Measurements from ENCODE around the gene PCDH11Y.
"Not testable (repeated sequence)": the region's sequence is repeated elsewhere in the genome, so short reads cannot be mapped to it uniquely, and the experiment has no call there.

Gene PCDH11Y

DNA sequence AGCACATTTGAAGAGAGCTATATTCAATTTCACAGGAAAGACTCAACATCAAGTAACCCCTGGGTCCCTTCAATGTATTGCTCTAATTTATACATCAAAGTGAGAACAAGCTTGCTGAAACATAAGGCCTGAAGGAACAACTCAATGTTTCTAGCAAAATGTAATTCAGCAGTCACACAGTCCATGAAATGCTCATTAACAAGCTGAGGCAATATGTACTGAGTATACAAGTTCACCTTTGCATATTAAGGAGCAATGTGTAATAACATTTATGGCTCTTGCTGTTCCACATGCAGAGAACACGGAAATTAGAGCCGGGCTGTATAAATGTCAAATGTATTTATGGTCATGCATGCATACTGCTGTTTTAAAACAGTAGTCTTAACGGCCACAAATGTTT is 342.1 kb downstream of the PCDH11Y start:
- H3K4me1 ChIP-seq (ENCODE audit: control insufficient read depth, insufficient read depth, low read length); H3K27ac ChIP-seq (ENCODE audit: low read length); H3K9me3 ChIP-seq (ENCODE audit: control insufficient read depth in 2 of 2, low read length in 2 of 2); H3K27me3 ChIP-seq (ENCODE audit: control insufficient read depth in 1 of 2, insufficient read depth in 2 of 2, low read length in 2 of 2); H3K9ac ChIP-seq (ENCODE audit: low read length in 2 of 2); H3K36me3 ChIP-seq (ENCODE audit: control insufficient read depth in 2 of 2, insufficient read depth in 2 of 2, low read length in 2 of 2); H3K4me3 ChIP-seq (ENCODE audit: low read length in 2 of 2): not testable (repeated sequence)

DNA sequence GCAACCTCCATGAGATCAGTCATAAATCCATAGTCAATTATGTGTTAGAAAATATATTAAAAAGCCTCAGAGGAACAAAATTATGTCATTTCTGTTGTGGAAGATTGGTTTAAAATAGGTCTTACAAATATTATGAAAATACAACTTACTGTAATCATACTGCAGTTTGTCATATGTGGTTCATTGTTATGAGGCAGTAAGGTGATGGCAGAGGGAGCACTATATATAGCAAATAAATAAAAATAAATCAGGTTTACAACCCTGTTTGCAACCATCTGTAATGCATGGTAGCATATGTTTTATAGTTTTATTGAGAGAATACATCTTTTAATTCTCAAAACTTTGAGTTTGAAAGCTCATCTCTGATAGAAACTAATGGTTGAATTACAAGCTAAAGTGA is 543.6 kb downstream of the PCDH11Y start:
- H3K27me3 ChIP-seq (ENCODE audit: control insufficient read depth in 1 of 2, insufficient read depth in 2 of 2, low read length in 2 of 2); H3K9me3 ChIP-seq (ENCODE audit: control insufficient read depth in 2 of 2, low read length in 2 of 2); H3K4me1 ChIP-seq (ENCODE audit: control insufficient read depth, insufficient read depth, low read length); H3K9ac ChIP-seq (ENCODE audit: low read length in 2 of 2); H3K36me3 ChIP-seq (ENCODE audit: control insufficient read depth in 2 of 2, insufficient read depth in 2 of 2, low read length in 2 of 2); H3K4me3 ChIP-seq (ENCODE audit: low read length in 2 of 2); H3K27ac ChIP-seq (ENCODE audit: low read length): not testable (repeated sequence)

DNA sequence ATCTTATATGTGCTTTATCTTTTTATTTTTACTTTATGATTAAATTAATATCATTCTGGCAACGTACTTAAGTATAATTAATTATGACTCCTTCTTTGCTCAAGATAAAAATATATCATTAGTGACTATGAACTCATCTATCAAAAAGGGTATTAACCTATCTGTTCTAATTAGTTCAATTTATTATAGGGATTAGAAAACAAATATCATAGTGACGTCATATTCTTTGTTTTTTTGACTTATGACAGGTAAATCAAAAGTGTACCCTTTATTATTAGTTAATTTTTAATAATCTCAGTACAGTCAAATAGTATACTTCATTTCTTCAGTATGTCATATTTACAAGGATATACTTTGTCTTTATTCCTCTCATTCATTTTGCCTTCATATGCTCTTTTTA is 638.5 kb downstream of the PCDH11Y start:
- not testable (repeated sequence) for H3K36me3 ChIP-seq (ENCODE audit: control insufficient read depth in 2 of 2, insufficient read depth in 2 of 2, low read length in 2 of 2); H3K4me3 ChIP-seq (ENCODE audit: low read length in 2 of 2); H3K9ac ChIP-seq (ENCODE audit: low read length in 2 of 2); H3K4me1 ChIP-seq (ENCODE audit: control insufficient read depth, insufficient read depth, low read length); H3K27ac ChIP-seq (ENCODE audit: low read length); H3K9me3 ChIP-seq (ENCODE audit: control insufficient read depth in 2 of 2, low read length in 2 of 2); H3K27me3 ChIP-seq (ENCODE audit: control insufficient read depth in 1 of 2, insufficient read depth in 2 of 2, low read length in 2 of 2)

DNA sequence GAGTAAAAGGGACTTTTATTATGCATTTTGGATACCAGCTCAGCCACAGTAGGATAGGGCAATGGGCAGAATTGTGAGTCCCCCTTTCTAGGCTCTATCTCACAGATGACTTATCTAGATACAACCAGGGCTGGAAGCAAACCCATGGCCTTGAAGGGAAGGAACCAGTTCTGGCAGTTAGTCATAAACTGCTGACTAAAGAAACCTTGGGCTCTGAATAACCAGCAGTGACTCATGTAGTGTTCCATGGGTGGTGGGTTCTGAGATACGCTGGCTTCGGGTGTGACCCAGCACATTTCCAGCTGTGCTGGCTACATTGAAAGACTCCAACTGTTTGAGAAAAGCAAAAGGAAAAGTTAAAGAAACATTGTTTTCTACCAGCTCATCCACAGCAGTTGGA is 679.2 kb downstream of the PCDH11Y start:
- not testable (repeated sequence) for H3K4me1 ChIP-seq (ENCODE audit: control insufficient read depth, insufficient read depth, low read length); H3K27ac ChIP-seq (ENCODE audit: low read length); H3K4me3 ChIP-seq (ENCODE audit: low read length in 2 of 2); H3K9me3 ChIP-seq (ENCODE audit: control insufficient read depth in 2 of 2, low read length in 2 of 2); H3K36me3 ChIP-seq (ENCODE audit: control insufficient read depth in 2 of 2, insufficient read depth in 2 of 2, low read length in 2 of 2); H3K9ac ChIP-seq (ENCODE audit: low read length in 2 of 2); H3K27me3 ChIP-seq (ENCODE audit: control insufficient read depth in 1 of 2, insufficient read depth in 2 of 2, low read length in 2 of 2)

DNA sequence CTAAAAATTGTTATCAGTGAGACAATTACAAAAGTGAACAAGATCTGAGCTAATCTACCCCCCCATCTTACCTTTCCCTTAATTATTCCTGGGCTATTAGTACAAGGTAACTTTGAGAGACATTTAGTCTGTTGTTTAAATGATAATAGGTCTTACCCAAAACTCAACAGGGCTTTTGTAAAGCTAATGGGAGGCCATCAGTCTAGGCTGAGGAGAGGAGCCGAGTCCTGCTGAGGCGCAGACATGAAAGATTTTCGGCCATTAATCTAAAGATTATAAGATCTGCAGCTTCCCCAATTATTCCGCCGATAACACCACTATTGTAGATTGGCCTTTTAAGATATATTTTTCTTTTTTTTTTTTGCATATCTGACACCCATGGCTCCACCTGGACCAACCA is 708.6 kb downstream of the PCDH11Y start:
- H3K4me1 ChIP-seq (ENCODE audit: control insufficient read depth, insufficient read depth, low read length); H3K36me3 ChIP-seq (ENCODE audit: control insufficient read depth in 2 of 2, insufficient read depth in 2 of 2, low read length in 2 of 2); H3K9ac ChIP-seq (ENCODE audit: low read length in 2 of 2); H3K27ac ChIP-seq (ENCODE audit: low read length); H3K4me3 ChIP-seq (ENCODE audit: low read length in 2 of 2); H3K9me3 ChIP-seq (ENCODE audit: control insufficient read depth in 2 of 2, low read length in 2 of 2); H3K27me3 ChIP-seq (ENCODE audit: control insufficient read depth in 1 of 2, insufficient read depth in 2 of 2, low read length in 2 of 2): not testable (repeated sequence)

DNA sequence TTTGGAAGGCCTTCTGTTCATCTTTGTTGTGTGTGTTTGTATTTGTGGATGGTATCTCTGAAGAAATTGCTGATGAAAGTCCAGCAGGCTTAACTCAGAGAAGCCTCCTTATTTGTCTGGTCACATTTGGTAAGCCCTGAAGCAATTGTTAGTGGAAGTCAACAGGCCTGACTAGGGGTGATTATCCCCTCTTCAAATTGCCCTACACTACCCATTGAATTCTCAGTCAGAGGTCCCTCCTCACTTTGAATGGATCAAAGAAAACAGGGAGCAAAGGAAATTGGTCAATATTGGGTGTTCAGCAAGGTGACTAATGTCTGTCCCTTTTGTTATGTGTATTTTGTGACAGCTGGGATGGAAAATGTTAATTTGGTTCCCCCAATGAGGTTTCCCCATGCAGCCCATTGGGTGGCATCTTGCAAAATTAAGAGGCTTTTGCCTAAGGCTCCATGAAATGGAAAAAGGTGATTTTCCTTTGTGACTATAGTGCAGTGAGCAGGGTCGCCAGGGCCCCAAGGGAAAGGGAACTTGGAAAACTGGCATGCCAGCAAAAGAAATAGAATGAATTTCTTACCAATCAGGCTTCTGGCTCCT is 709.8 kb downstream of the PCDH11Y start:
- not testable (repeated sequence) for H3K36me3 ChIP-seq (ENCODE audit: control insufficient read depth in 2 of 2, insufficient read depth in 2 of 2, low read length in 2 of 2); H3K9me3 ChIP-seq (ENCODE audit: control insufficient read depth in 2 of 2, low read length in 2 of 2); H3K9ac ChIP-seq (ENCODE audit: low read length in 2 of 2); H3K4me3 ChIP-seq (ENCODE audit: low read length in 2 of 2); H3K27me3 ChIP-seq (ENCODE audit: control insufficient read depth in 1 of 2, insufficient read depth in 2 of 2, low read length in 2 of 2); H3K4me1 ChIP-seq (ENCODE audit: control insufficient read depth, insufficient read depth, low read length); H3K27ac ChIP-seq (ENCODE audit: low read length)

DNA sequence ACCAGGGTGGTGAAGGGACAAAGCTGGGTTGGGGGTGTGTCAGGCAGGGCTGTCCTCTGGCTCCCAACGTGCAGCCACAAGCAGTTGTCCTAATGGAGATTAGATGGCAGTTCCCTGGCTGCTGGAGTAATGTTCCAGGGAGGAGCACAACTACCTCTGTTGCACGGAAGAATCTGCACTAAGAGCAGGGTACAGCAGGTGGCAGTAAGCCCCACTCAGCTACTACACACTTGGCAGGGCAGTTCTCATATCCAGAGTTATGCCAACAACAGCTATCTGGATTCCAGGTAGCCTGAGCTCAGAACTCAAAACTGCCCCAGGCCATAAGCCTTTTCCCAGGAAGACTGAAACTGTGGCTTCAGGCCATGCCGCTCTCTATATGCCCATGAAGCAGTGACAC is 761.3 kb downstream of the PCDH11Y start:
- H3K4me3 ChIP-seq (ENCODE audit: low read length in 2 of 2); H3K36me3 ChIP-seq (ENCODE audit: control insufficient read depth in 2 of 2, insufficient read depth in 2 of 2, low read length in 2 of 2); H3K27me3 ChIP-seq (ENCODE audit: control insufficient read depth in 1 of 2, insufficient read depth in 2 of 2, low read length in 2 of 2); H3K27ac ChIP-seq (ENCODE audit: low read length); H3K9ac ChIP-seq (ENCODE audit: low read length in 2 of 2); H3K4me1 ChIP-seq (ENCODE audit: control insufficient read depth, insufficient read depth, low read length); H3K9me3 ChIP-seq (ENCODE audit: control insufficient read depth in 2 of 2, low read length in 2 of 2): not testable (repeated sequence)

DNA sequence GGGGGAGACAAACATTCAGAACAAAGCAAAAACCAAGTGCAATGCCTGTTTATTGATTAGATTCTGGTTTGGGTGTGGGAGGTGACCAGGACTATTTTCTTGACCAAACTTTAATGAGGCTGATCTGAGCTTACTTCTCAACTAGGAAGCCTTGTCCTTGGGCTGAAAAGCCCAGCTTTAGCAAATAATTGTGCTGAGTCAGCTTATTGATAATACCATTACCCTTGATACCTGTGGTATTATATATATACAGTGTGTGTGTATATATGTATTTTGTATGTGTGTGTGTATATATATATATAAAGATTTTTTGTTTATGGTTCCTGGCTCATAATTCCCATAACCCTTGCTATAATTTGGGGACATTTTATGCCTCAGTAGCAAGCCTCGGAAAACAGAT is 776.4 kb downstream of the PCDH11Y start:
- H3K9ac ChIP-seq (ENCODE audit: low read length in 2 of 2); H3K27ac ChIP-seq (ENCODE audit: low read length); H3K4me3 ChIP-seq (ENCODE audit: low read length in 2 of 2); H3K36me3 ChIP-seq (ENCODE audit: control insufficient read depth in 2 of 2, insufficient read depth in 2 of 2, low read length in 2 of 2); H3K27me3 ChIP-seq (ENCODE audit: control insufficient read depth in 1 of 2, insufficient read depth in 2 of 2, low read length in 2 of 2); H3K4me1 ChIP-seq (ENCODE audit: control insufficient read depth, insufficient read depth, low read length); H3K9me3 ChIP-seq (ENCODE audit: control insufficient read depth in 2 of 2, low read length in 2 of 2): not testable (repeated sequence)
